Osteoblast (primary cell): Measurements from ENCODE around the gene PDE4B. TPM values are rescaled to one million over a fixed set of nuclear protein-coding genes. Genes with fewer than 3 reads are reported as not detected.

ENCODE experiments used
- DNase-seq: peaks from one replicate; pipeline ENCODE4 v3.0.0; 2011; ENCODE audit warnings: low spot score, mixed read lengths; ENCODE audit not compliant: insufficient read length; ENCODE audit errors: missing footprints
- H2AFZ ChIP-seq: 2 replicates; pipeline ENCODE4 v1.6.0; 2011; ENCODE audit warnings: mild to moderate bottlenecking, low read length
- H3K27ac ChIP-seq: 2 replicates; pipeline ENCODE4 v1.5.1; 2011; ENCODE audit warnings: mild to moderate bottlenecking, low read depth, low read length, moderate library complexity
- H3K27me3 ChIP-seq: 2 replicates; pipeline ENCODE4 v1.6.0; 2012; ENCODE audit warnings: mild to moderate bottlenecking, control low read depth, inconsistent platforms, low read length, moderate library complexity; ENCODE audit not compliant: insufficient read depth
- H3K36me3 ChIP-seq: 2 replicates; pipeline ENCODE4 v1.5.1; 2011; ENCODE audit warnings: mild to moderate bottlenecking, low read length, control low read depth, moderate library complexity; ENCODE audit not compliant: insufficient read depth
- H3K4me1 ChIP-seq: 2 replicates; pipeline ENCODE4 v1.5.1; 2011; ENCODE audit warnings: mild to moderate bottlenecking, low read length, control low read depth, moderate library complexity; ENCODE audit not compliant: insufficient read depth
- H3K4me2 ChIP-seq: 2 replicates; pipeline ENCODE4 v1.6.0; 2011; ENCODE audit warnings: mild to moderate bottlenecking, low read length; ENCODE audit not compliant: insufficient read depth
- H3K4me3 ChIP-seq: fragments of 200-600 bp; sonication (generic); 3 replicates; pipeline ENCODE4 v1.5.1; 2012; ENCODE audit warnings: mild to moderate bottlenecking, low read length, inconsistent platforms; ENCODE audit not compliant: insufficient read depth
- H3K79me2 ChIP-seq: 2 replicates; pipeline ENCODE4 v1.6.0; 2012; ENCODE audit warnings: mild to moderate bottlenecking, low read length, control low read depth, inconsistent platforms; ENCODE audit not compliant: insufficient read depth
- H3K9me3 ChIP-seq: 2 replicates; pipeline ENCODE4 v1.5.1; 2011; ENCODE audit warnings: low read depth, low read length, control low read depth
- H4K20me1 ChIP-seq: 2 replicates; pipeline ENCODE4 v1.6.0; 2012; ENCODE audit warnings: mild to moderate bottlenecking, low read length, control low read depth; ENCODE audit not compliant: insufficient read depth
- CTCF ChIP-seq: IDR thresholded peaks from 2 replicates; pipeline ENCODE4 v1.5.1; 2011; ENCODE audit warnings: mild to moderate bottlenecking, low read depth, low read length, moderate library complexity; ENCODE audit errors: extremely low read depth
- total RNA-seq: library from RNA; depleted of rRNA; stranded (reverse); fragments of >200 nt; gene quantifications from 2 replicates; pipeline ENCODE4 v1.2.3, GENCODE V29; 2012

PDE4B gene
- total RNA-seq, 1 donor = 21.4 TPM

- no peak overlapping the region for H3K27ac ChIP-seq
- no peak for DNase-seq
- no peak for TF ChIP-seq CTCF
- H4K20me1 ChIP-seq = no peaks in the 10 kb centered on the region
- no peaks in the 10 kb centered on the region for H3K27me3 ChIP-seq
- no peaks in the 10 kb centered on the region for H3K79me2 ChIP-seq
- no peak overlapping the region for H3K4me3 ChIP-seq
- no peak overlapping the region for H3K4me2 ChIP-seq
- H2AFZ ChIP-seq = no peak overlapping the region
- H3K36me3 ChIP-seq = no peaks in the 10 kb centered on the region
- peaks cover 16% of the 10 kb centered on the region for H3K4me1 ChIP-seq
- no peaks in the 10 kb centered on the region for H3K9me3 ChIP-seq
Observed at GRCh38 chr1:66312271-66312990, 519.7 kb downstream of the PDE4B start.

GRCh38 chr1:66313429-66313828, 520.7 kb downstream of the PDE4B start:
- Histone ChIP-seq H3K36me3 (no peaks in the 10 kb centered on the region), H3K27ac (no peak overlapping the region), H3K9me3 (no peaks in the 10 kb centered on the region), H2AFZ (no peak overlapping the region), H3K27me3 (no peaks in the 10 kb centered on the region), H3K4me2 (no peak overlapping the region), H3K79me2 (no peaks in the 10 kb centered on the region), H3K4me3 (no peak overlapping the region), H4K20me1 (no peaks in the 10 kb centered on the region), H3K4me1 (peaks cover 16% of the 10 kb centered on the region)
- TF ChIP-seq CTCF = no peak
- DNase-seq = no peak

GRCh38 chr1:66315671-66316070, 523.0 kb downstream of the PDE4B start:
- no peaks in the 10 kb centered on the region for H4K20me1 ChIP-seq
- H2AFZ ChIP-seq = peak overlapping the region; percentile 19
- no peak for TF ChIP-seq CTCF
- no peaks in the 10 kb centered on the region for H3K27me3 ChIP-seq
- H3K79me2 ChIP-seq = no peaks in the 10 kb centered on the region
- peak overlapping the region; percentile 29 for H3K27ac ChIP-seq
- peaks cover 16% of the 10 kb centered on the region for H3K4me1 ChIP-seq
- H3K9me3 ChIP-seq = no peaks in the 10 kb centered on the region
- no peak for DNase-seq
- H3K36me3 ChIP-seq = no peaks in the 10 kb centered on the region
- no peak overlapping the region for H3K4me2 ChIP-seq
- H3K4me3 ChIP-seq = no peak overlapping the region

- H3K36me3 ChIP-seq = no peaks in the 10 kb centered on the region
- H3K4me1 ChIP-seq = peaks cover 16% of the 10 kb centered on the region
- no peaks in the 10 kb centered on the region for H3K79me2 ChIP-seq
- no peaks in the 10 kb centered on the region for H3K27me3 ChIP-seq
- H3K9me3 ChIP-seq = no peaks in the 10 kb centered on the region
- H3K27ac ChIP-seq = peak overlapping the region; percentile 83
- peak overlapping the region; percentile 18 for H3K4me2 ChIP-seq
- DNase-seq = no peak
- H3K4me3 ChIP-seq = no peak overlapping the region
- H4K20me1 ChIP-seq = no peaks in the 10 kb centered on the region
- no peak for TF ChIP-seq CTCF
- peak overlapping the region; percentile 57 for H2AFZ ChIP-seq
Observed at GRCh38 chr1:66316464-66317247, 524.0 kb downstream of the PDE4B start.
